Bone marrow (tissue), 2 donors: ENCODE measurements around the gene MAFG.
A peak's percentile ranks its signal among the peaks of the same experiment; 100 is the strongest.

ENCODE experiments used
- DNase-seq, 2 donors: peaks; one replicate each; lab custom pipeline; 2025; lab: John Stamatoyannopoulos, UW

The MAFG gene

DNA sequence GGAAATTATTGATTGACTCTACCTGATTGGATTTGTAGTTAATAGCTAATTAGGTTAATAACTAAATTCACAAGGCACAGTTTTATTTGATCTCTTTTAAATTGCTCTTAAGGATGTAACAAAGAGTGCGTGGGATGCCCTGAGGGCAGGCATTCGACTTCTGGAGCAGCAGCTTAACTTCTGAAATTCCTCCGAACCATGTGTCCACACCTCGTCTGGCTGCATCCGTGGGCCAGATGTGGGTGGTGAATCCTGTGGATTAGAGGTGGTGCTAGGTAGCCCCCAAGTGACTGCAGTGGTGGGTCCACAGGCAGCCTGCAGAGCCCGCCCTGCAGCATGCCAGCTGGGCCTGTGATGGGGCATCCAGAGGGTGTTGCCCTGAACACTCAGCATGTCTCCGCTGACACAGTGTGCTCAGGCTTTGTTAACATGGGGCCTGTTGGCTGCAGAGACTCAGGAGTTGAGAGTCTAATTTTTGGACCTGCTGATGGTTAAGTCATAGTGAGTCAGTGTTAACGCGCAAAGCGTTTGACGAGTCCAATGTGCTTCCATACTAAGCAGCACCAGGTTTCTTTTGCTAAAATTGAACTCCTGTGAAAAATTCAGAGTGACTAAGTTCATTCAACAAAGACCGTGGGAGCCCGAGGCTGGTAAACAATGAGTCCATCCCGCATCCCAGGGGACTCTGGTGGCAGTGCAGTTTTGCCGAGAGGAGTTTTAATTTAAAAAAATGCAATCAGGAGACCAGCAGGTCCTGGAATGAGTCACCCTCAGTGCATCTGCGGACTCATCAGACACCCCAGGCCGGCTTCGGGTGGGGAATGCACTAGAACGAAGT lies 29.3 kb downstream of the MAFG start:
- DNase-seq, result no peak

DNA sequence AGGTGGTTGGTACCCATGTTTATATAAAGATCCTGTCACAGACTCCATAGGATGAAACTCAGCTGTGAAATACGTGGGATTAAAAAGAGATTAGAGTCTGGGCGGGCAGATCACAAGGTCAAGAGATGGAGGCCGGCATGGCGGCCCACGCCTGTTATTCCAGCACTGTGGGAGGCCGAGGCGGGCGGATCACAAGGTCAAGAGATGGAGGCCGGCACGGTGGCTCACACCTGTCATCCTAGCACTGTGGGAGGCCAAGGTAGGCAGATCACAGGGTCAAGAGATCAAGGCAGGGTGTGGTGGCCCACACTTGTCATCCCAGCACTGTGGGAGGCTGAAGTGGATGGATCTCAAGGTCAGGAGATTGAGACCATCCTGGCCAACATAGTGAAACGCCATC lies 32.1 kb downstream of the MAFG start:
- no peak for DNase-seq

DNA sequence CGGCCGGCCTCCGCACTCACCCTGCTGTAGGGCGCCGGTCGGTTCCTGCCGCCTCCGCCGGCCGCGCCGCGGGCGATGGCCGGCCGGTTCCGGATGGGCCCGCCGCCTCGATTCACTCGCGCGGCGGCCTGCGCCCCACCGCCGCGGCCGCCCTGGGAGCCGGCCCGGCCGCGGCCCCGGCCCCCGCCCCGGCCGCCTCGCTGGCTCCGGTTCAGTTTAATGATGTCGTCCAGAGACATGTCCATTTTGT lies 36.3 kb downstream of the MAFG start:
- no peak for DNase-seq

DNA sequence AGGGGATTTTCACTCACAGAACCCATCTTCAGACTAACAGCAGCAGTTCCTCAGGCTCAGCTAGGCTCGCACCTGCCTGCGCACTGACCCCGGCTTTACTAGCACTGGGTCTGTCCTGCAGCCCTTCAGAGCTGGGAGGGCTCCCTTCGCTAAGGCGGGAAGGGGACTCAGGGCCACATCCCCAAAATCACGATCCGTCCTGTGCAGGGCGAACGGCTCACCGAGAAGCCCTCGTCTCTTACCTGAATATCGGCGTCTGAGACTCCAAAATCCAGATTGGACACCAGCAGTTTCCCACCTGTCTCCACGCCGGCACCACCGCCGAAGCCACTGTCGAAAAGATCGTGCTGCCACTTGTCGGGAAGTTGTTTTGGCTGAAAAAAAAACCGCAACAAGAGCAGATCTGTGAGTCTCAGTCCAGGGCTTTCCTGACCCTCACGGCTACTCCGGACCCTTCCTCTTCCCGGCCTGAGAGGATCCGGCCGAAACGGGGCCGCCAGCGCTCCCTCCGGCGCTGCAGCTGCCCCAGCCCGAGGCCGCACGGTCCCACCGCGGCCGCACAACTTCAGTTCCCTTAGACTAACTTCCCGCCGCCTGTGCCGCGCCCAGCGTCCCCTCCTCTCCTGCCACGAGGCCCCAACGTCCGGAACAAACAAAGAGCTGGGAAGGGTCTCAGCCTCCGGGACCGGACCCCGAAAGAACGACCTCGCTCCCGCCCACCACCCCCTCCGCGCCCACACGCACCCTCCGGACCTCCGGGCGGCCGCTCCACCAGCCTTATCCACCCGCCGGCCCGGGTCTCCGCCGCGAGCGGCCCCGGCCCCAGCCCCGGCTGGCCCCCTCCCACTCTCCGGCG lies 36.9 kb downstream of the MAFG start:
- DNase-seq, result no peak

DNA sequence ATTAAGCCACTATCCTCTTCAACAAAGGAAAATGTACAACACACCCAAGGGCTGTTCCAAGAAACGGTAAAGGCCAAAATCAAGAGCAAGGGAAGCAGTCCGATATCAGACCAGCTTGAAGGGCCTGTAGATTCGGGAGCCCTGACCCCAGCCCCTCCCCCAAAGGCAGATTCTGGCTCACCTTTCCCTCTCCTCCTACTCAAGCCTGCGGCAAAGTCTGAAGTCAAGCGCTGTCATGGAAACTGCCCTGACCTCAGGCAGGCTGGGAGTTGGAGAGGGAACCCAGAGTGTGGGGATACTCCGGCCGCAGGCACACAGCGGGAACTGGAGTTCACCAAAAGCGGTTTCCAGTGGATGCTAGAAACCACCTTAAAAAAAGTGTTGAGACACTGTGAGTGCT lies 37.9 kb downstream of the MAFG start:
- DNase-seq, result no peak

DNA sequence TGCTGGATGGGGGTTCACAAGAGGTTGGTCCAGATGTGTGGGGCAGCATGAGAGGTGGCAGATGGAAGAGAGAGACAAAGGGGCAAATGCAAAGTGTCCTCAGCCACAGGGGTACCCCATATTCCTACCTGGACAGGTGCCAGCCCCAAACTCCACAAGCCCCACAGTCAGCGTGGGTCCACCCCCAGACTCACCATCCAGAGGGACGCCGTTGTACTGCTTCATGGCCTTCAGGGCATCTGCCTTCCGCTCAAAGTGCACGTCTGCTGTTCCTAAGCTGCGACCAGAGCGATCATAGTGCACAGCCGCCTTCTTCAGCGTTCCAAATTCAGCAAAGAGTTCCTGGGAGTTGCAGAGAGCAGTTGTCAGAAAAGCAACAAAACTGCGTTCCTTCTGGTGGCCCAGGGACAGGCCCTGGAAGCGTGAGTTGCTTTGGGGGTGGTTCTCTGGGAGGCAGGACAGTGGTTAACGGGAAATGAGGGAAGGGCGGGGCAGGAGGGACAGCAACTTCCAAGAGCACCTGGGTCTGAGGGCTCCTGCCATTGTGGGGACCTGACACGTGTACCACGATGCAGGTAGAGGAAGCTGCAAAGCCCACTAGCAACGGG lies 38.4 kb downstream of the MAFG start:
- DNase-seq, result no peak

DNA sequence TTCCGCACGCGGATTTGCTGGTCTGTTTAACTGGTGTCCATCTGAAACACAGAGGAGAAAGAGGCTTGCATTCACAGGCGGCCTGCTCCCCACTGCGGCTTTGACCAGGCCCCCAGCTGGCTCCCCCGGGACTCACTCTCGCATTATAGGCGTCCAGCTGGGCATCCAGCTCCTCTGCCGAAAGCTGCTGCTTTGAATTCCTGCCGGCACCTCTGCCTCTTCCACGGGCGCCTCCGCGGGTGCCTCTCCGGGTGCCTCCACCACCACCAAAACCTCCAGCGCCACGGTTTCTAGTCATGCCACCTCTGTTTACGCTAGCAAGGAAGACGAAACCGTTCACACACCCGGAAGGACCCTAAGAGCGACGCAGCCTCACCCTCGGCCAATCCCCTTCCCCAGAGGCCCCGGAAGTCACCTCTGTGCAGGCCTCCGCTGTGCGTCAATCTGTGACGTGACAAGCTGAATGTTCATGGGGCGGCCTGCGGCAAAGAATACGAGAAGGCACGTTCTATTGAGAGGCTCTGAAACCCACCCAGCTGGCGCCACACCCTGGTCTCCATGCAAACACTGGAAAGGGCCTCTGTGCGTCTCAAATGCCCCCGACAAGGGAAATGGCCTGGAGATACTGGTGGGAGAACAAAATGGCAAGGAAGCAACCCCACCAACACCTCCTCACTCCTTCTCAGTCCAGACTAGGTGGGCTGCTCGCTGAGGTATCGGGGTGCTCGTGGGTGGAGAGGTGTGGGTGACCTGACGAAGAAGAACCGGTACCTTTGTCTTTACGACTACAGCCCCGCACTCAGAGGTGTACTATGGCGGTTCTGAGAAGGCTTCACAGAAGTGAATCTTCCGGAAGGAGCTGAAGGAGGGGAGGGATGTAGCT lies 39.2 kb downstream of the MAFG start:
- no peak for DNase-seq

DNA sequence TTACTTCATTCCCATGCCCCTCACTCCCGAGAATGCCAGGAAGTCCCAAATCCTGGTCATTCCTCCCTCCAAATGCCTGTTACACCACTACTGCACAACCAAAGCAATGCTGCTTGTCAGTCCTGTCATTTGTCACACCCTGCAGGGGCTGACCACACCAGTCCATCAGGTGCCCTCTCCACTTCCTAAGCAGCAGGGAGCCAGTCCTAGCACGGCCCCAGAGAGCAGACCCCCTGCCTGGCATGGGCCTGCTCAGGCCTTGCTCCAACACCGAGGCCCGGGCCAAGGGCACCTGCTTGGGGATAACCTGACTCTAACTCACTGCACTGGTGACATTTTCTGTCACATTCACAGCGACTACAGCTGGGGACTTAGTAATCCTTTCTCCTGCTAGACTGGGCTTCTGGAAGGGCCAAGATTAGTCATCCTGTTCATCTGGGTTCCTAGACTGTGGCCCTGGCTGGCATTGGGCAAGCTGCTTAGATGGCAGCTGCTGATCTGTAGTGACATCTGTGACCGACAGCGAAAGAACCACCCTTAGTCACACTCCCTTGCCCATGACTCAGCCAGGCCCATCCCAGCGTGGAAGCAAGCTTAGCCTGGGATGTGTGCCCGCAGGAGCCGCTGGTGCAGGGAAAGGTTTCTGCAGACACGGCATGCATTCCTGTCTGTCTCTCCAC lies 41.5 kb downstream of the MAFG start:
- no peak for DNase-seq

DNA sequence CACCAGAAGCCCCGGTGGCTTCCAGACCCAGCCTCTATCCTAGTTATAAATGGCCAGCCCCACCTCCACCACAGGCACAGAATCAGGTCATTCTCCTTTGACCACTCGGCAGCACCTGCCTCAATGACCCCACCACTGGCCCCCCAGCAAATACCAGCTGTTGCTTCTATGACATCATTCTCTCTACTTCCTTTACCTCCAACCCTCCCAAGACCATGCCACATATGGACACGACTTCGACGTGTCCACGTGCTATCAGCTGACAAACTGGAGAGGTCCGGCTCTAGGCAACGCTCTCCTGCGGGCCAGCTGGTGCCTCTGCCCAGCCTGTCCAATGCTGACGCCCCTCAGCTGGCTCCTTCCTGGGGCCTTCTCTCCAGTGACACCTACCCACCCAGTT lies 42.1 kb downstream of the MAFG start:
- DNase-seq, result no peak

DNA sequence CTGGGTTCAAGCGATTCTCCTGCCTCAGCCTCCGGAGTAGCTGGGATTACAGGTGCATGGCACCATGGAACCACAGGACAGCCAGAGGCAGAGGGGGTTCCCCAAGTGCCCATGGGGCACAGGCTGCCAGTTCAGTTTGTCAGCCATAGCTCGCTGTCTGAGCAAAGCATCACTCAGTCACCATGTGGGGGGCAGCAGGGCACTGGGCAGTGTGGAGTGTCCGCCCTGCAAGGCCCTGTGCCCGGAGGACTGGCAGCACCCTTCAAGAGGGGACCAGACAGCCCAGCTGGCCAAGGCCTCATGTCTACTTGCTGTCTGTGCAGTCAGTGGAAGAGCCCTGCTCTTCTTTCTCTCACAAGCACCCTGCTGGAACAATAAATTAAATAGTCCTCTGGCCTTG lies 42.6 kb downstream of the MAFG start:
- DNase-seq, result no peak

DNA sequence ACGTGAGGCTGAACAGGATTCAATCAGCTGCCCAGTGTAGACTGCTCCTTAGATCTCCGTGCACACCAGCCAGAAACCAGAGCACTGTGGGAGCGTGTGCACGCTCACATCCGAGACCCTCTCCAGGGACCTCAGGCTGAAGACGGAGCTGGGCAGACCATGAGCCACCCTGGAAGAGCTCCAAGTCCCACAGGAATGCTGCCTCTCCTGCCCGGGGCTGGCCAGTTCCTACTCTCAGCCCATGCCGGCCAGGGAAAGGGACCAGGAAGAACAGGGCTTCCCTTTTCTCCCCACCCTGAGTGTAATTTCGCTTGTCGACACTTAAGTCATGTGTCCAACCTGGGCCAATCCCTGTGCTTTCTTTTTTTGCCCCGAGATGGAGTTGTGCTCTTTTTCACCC lies 43.0 kb downstream of the MAFG start:
- DNase-seq, result no peak

DNA sequence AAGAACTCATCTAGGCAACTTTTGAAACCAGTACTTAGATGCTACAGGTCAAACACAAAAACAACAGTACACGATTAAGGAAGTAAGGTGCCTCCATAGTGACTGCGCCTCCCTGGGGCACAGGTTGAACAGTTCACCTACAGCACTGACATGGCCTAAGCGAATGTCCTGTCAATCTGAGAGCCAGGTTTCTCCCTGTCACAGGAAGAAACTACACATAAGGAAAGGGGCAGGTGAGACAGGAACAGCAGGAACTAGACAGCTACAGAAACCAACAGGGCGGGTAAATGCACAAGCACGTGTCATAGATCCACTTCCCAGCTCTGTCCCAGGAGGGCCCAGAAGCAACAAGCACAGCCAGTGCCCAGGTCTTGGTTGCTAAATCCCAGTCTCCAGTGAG lies 48.4 kb downstream of the MAFG start:
- no peak for DNase-seq

DNA sequence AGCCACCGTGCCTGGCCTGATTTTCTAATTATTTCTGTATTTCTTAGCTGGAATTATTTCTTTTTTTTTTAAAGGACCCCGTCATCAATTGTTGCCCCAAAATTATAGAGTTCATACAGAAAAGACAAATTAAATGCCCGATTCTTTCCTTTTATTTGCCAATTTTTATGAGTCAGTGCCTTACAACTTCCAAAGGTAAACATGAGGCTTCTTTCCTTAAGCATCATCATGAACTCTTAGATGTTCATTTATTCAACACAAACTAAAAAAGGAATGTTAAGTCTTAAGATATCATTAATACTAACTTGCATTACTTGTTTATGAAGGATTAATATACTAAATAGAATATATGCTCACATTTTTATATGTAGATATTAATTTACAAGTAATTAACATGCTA lies 49.2 kb downstream of the MAFG start:
- DNase-seq, result no peak

DNA sequence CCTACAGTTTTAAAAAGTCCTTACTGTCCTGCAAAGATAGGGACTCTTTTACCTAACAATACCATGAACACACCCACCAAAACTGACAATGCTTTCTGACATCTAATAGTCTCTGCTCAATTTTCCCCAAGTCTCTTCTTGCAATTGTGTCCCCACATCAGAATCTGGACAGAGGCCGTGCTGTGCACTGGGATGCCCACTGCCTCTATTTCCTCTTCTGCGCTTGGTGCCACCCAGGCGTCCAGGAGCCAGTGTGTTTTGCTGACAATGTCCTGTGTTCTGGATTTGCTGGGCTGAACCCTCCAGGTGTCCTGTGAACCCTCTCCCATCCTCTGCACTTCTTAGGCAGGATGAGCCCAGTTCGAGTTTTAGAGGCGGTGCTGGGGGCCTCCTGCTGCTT lies 50.0 kb downstream of the MAFG start:
- no peak for DNase-seq

DNA sequence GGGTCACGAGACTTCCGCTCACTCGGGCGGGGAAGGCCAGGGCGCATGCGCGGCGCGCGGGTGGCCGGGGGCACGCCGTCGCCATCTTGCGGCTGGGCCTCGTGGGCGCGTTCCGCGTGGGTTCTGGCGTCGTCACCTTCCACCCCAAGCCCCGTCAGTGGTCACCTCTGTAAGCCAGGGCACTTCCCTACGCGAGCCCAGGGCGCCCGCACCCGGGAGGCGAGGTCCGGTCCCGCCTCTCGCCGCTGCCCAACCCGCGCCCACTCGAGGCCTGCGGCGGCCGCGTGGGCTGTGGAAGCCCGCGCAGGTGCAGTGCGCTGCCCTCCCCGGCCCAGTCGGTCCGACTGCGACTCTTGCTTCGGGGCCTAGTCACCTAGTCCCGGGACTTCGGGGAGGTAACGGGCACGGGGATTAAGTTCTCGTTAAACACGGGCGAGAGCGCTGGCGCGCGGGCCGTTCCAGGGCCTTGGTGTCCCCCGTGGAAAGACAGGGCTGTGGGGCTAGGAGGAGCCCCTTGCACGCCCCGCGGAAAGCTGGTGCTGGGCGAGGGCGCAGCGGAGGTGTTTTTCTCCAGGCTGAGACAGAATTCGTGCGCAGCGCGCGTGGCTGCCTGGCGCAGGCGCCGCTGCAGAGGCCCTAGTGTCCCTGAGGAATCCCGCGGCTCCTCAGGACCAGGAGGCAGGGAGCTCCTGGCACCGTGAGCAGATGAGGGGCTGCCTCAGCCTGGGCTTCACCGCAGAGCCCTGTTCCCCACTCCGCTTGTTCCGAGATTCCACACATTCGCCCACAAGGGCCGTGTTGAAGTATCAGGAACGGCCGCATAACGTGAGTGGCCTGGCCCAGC lies 55.9 kb downstream of the MAFG start:
- DNase-seq, result peak; percentile 54 to 88

DNA sequence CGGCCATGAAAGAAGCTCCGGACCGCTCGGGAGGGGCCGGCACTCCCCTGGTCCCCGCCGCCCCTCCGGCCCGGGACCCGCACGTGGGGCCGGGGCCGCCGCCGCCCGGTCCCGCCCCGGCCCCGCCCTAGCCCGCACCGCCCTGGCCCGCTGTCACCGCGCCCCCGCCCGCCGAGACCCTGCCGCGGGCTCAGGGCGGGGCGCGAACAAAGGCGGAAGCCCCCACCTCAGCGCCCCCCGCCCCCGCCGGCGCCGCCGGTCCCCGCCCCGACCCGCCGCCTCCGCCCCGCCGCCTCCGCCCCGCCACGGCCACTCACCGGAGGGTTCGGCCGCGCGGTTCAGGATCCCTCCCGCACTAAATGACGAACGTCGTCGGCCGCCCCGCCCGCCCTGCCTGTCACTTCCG lies 56.6 kb downstream of the MAFG start, which contains the start of gene ARHGDIA:
ARHGDIA (minus strand) TSS at position 357 of the 406 bp plus-strand sequence. CDS start 1,407 bp downstream, outside the sequence.
- DNase-seq, result no peak

DNA sequence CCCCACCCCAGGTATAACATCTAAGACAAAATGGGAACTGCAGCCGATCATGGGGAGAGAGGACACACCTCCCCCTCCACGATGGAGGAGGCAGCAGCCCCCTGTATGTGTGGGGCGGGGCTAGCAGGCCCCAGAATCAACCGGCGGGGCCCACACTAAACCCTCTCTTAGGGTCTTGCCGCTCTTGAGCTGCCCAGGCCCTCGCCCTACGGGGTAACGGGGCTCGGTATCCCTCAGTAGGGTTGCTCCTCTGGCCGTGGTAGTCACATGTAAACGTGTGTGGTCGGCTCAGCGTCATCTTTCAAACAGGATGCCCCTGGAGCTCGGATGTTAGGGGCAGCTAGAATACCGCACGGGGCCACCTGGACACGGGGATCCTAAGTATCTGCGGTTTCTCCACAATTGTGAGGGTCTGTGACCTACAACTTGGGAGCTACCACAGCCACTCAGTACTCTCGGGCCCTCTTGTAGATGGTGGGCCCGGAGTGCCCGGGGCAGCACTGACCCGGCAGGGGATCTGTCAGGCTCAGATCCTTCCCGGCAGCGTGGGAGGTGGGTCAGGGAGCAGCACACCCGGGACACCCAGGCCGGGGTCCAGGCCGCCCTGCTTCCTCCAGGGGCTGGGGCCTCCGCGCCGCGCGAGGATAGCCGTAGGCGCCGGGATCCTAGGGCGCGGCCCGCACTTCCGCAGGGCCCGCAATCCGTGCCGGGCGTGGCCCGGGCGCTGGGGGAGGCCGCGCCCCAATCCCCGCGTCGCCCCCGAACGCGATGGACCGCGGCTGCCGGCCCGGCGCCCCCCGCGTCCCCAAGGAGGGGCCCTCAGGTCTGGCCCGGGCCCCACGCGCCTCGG lies 57.2 kb downstream of the MAFG start:
- peak in 1 of 2 donors; percentile 26 for DNase-seq

DNA sequence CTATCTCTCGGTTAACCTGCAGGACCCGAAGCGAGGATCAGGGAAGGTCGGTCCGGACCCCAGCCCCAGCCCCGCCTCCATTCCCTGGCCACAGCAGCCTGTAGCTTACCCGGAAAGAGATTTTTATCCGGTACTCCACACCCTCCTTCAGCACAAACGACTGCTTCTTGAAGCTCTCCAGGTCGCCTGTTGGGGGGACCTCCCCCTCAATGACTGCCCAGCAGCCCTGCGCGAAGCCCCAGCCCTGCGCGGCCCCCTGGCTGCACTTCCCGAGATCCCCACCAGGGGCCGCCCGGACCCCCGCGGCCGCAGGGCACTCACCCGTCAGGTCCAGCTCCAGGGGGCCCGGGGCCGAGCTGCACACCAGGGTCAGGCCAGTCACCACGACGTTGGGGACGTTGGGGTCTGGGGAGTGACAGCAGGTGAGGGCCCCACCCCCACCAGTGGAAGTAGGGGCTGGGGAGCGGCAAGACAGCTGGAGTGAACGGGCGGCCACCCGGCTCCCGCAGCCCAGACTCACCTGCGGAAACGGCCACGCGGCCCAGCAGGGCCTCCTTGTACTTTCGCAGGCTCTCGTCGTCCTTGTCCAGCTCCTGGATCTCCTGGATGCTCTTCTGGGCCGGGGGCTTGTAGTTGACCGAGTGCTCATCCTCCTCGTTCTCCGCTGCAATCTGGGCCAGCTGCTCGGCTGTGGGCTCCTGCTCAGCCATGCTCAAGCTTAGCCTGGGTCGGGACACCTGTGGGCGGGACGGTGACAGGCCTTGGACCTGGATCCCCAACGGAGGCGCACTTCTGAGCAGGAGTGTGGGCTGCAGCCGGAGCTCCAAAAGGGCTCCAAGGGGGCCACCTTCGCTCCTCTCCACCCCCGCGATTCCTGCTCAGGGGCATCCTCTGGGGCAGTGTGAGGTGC lies 58.1 kb downstream of the MAFG start:
- DNase-seq, result peak in 1 of 2 donors; percentile 12
